Transverse colon (tissue), 4 donors: ENCODE measurements around the gene ITGAD. TPM values are rescaled to one million over a fixed set of nuclear protein-coding genes. Genes with fewer than 3 reads are reported as not detected.

Experiments used
- DNase-seq: peaks from one replicate; pipeline ENCODE4 v3.0.0-alpha.2; 2019
- H3K27ac ChIP-seq, 4 donors: fragments of 200-600 bp; sonication (generic); 2 replicates each; pipeline ENCODE4 v1.5.1; 2016 to 2018; ENCODE audit warnings: inconsistent platforms in 4 of 4
- H3K27me3 ChIP-seq: fragments of 200-600 bp; sonication (generic); 2 replicates; pipeline ENCODE4 v1.5.1; 2017; ENCODE audit warnings: inconsistent platforms
- H3K36me3 ChIP-seq, 4 donors: fragments of 200-600 bp; sonication (generic); 2 replicates each; pipeline ENCODE4 v1.5.1; 2017 to 2019; ENCODE audit warnings: inconsistent platforms in 4 of 4
- H3K4me1 ChIP-seq, 4 donors: fragments of 200-600 bp; sonication (generic); 2 replicates each; pipeline ENCODE4 v1.5.1; 2017 to 2020; ENCODE audit warnings: inconsistent platforms in 4 of 4
- H3K4me3 ChIP-seq, 4 donors: fragments of 200-600 bp; sonication (generic); 1 replicate in 1 of 4; 2 replicates in 3 of 4; pipeline versions ENCODE4 v1.5.1 to v1.6.1; 2017 to 2019; ENCODE audit warnings: inconsistent platforms in 4 of 4
- H3K9me3 ChIP-seq, 2 donors: fragments of 200-600 bp; sonication (generic); 2 replicates each; pipeline ENCODE4 v1.5.1; 2017 to 2019; ENCODE audit warnings: inconsistent platforms in 2 of 2
- CTCF ChIP-seq, 5 experiments: fragments of 200-600 bp in 3 of 5; fragments of 450-650 bp in 2 of 5; sonication (generic) in 3 of 5; IDR thresholded peaks; 1 replicate in 2 of 5; 2 replicates in 3 of 5; pipeline ENCODE4 v1.5.1; 2016 to 2017; ENCODE audit warnings: antibody characterized with exemption in 5 of 5, inconsistent platforms in 3 of 5, mild to moderate bottlenecking in 2 of 5, moderate library complexity in 1 of 5
- EP300 ChIP-seq: sonication (generic); formaldehyde crosslinking; IDR thresholded peaks from one replicate; pipeline ENCODE4 v1.6.1; 2017; ENCODE audit warnings: antibody characterized with exemption, low read depth
- POLR2A ChIP-seq: fragments of 450-650 bp; IDR thresholded peaks from one replicate; pipeline ENCODE4 v1.6.1; 2016; ENCODE audit warnings: antibody characterized with exemption, mild to moderate bottlenecking, moderate library complexity
- POLR2AphosphoS5 ChIP-seq, 3 donors: sonication (generic); formaldehyde crosslinking; IDR thresholded peaks; one replicate each; pipeline ENCODE4 v1.6.1; 2016; ENCODE audit warnings: antibody characterized with exemption in 3 of 3
- WGBS, 2 donors: methylation state at CpG; one replicate each; pipeline ENCODE4 v1.1.5; 2018; ENCODE audit warnings: low coverage in 1 of 2; 5-methylcytosine and 5-hydroxymethylcytosine counted together
- in situ Hi-C, 4 donors: fragments of 200-750 bp; cut with MboI; loops; one replicate each; pipeline versions ENCODE4 v1.15.0 to v1.15.1; 2017; ENCODE audit warnings: low sequenced_read_pairs in 3 of 4, low pct_ligation_motif_present in 1 of 4, low pct_unique_long_range_greater_than_20kb in 1 of 4
- intact Hi-C: fragments of 100-400 bp; cut with DNase I; formaldehyde crosslinking; loops from one replicate; pipeline ENCODE4 v1.15.1; 2023; ENCODE audit warnings: low total_unique reads
- total RNA-seq, 4 donors: library from RNA; depleted of rRNA; stranded (reverse); fragments of >200 nt; gene quantifications; one replicate each; pipeline ENCODE4 v1.1.0, GENCODE V29; 2016

Gene ITGAD
- total RNA-seq, 4 donors from 2014 or later, result 0.75 TPM; not detected in 3

- peaks cover 44 to 79% (median 68%) of the 10 kb centered on the region in 4 donors for H3K4me1 ChIP-seq
- no peak overlapping the region for H3K4me3 ChIP-seq
- in situ Hi-C loops (loop anchor here in 2 of 4 donors (25.0 kb wide), 2 partner anchors 432 to 468 kb away; partner anchors contain the start of gene HSD3B7 (in 1 of the 2)), intact Hi-C loops (no loop called here)
- TF ChIP-seq CTCF (IDR thresholded peaks at IDR 0.05), result peak in 2 of 5 experiments; percentile 10 to 14
- no peak for TF ChIP-seq POLR2AphosphoS5 (IDR thresholded peaks at IDR 0.05)
- TF ChIP-seq POLR2A, result no peak
- no peak for TF ChIP-seq EP300
- H3K27me3 ChIP-seq, result no peaks in the 10 kb centered on the region
- no peak overlapping the region for H3K27ac ChIP-seq
- 72% methylated on average over 17 of the region's 17 CpGs; no CpG with 5 or more reads in 1 of the 2 donors for WGBS, 2 donors
- H3K36me3 ChIP-seq, result no peaks in the 10 kb centered on the region
- no peak for DNase-seq
- H3K9me3 ChIP-seq, result no peaks in the 10 kb centered on the region
Observed at GRCh38 chr16:31455601-31456314, 62.6 kb downstream of the ITGAD start.

- Histone ChIP-seq H3K36me3 (no peaks in the 10 kb centered on the region), H3K27ac (peak overlapping the region in 2 of 4 donors; percentile 97 to 99), H3K4me1 (peaks cover 41 to 71% (median 64%) of the 10 kb centered on the region in 4 donors), H3K27me3 (no peaks in the 10 kb centered on the region), H3K4me3 (no peak overlapping the region), H3K9me3 (no peaks in the 10 kb centered on the region)
- in situ Hi-C loops, result loop anchor here in 2 of 4 donors (25.0 kb wide), 2 partner anchors 430 to 470 kb away; partner anchors contain the start of gene HSD3B7 (in 1 of the 2)
- TF ChIP-seq POLR2A (no peak), POLR2AphosphoS5 (IDR thresholded peaks at IDR 0.05) (no peak), CTCF (IDR thresholded peaks at IDR 0.05) (no peak), EP300 (no peak)
- intact Hi-C loops, result no loop called here
- no peak for DNase-seq
- 77% methylated on average over 8 of the region's 8 CpGs; no CpG with 5 or more reads in 1 of the 2 donors for WGBS, 2 donors
Observed at GRCh38 chr16:31456988-31457360, 63.8 kb downstream of the ITGAD start.

DNA sequence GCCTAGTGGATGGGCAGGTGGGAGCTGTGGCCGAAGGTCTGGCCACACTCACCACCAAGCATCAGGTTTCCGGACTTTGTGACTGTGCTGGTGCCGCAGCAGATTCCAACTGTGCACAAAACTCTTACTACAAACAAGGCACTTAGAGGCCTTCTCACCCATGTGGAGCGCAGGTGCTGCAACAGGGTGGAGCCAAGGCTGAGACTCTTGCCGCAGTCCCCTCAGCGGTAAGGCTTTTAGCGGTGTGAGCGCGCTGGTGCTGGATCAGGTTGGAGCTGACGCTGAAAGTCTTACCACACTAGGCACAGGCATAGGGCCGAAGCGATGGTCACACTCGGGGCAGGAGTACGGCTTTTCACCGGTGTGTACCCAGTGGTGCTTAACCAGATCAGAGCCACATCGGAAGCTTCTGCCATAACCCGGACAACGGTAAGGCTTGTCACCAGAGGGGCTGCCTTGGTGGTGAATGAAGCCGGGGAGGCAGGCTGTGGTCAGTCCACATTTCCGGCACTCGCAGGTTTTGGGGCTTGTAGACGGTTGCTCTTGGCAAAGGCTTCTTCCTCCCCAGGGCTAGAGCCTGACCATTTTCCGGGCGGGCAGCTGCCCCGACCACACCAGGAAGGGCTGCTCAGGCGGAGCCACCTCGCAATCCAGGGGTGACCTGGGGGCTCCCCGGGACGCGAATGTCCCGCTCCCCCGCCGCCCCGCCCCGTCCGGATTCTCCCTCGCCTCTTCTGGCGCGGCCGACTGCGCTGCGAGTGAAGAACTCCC, 65.1 kb downstream of the ITGAD start:
- in situ Hi-C loops, result loop anchor here in 2 of 4 donors (25.0 kb wide), 2 partner anchors 429 to 471 kb away; partner anchors contain the start of gene HSD3B7 (in 1 of the 2)
- Histone ChIP-seq H3K27me3 (no peaks in the 10 kb centered on the region), H3K4me3 (peak overlapping the region; percentile 73 to 97 (median 78)), H3K4me1 (peaks cover 31 to 58% (median 52%) of the 10 kb centered on the region in 4 donors), H3K9me3 (no peaks in the 10 kb centered on the region), H3K27ac (peak overlapping the region; percentile 97 to 99 (median 98)), H3K36me3 (no peaks in the 10 kb centered on the region)
- TF ChIP-seq POLR2A, result peak; percentile 8
- no peak for TF ChIP-seq EP300
- TF ChIP-seq CTCF (IDR thresholded peaks at IDR 0.05), result peak in 4 of 5 experiments; percentile 10 to 46 (median 30)
- TF ChIP-seq POLR2AphosphoS5 (IDR thresholded peaks at IDR 0.05), result peak in 2 of 3 donors; percentile 45 to 67
- WGBS, 2 donors, result 3% methylated on average over 19 of the region's 42 CpGs; no CpG with 5 or more reads in 1 of the 2 donors
- peak; percentile 72 for DNase-seq
- intact Hi-C loops, result no loop called here
